MCF 10A (cell line): Measurements from ENCODE around the gene SAMD13. TPM values are rescaled to one million over a fixed set of nuclear protein-coding genes. Genes with fewer than 3 reads are reported as not detected.

Experiments
- BruUV-seq: library from RNA; stranded (reverse); fragments of 400-500 nt; replicated peaks from 2 replicates; lab custom pipeline; 2021; lab: Mats Ljungman, UMichigan
- CTCF ChIA-PET: fragments of 300-600 bp; sonication (Branson Sonifier 250); formaldehyde crosslinking; extraction: SDS; loops from one replicate; lab custom pipeline; 2021; ENCODE audit warnings: antibody characterized with exemption, inconsistent platforms; lab: Yijun Ruan, JAX
- POLR2A ChIA-PET: fragments of 300-600, 350-650 bp; sonication (Branson Sonifier 250); formaldehyde crosslinking; extraction: SDS; loops from one replicate; lab custom pipeline; 2020; ENCODE audit warnings: antibody characterized with exemption, inconsistent platforms; lab: Yijun Ruan, JAX
- DNase-seq: peaks from one replicate; pipeline ENCODE4 v3.0.0-alpha.2; 2018; ENCODE audit not compliant: unreplicated experiment
- H3K27ac Mint-ChIP-seq: one replicate; pipeline ENCODE4 v1.8.0; 2022; ENCODE audit warnings: mild to moderate bottlenecking, low read depth, mixed read lengths; ENCODE audit not compliant: unreplicated experiment
- H3K27me3 Mint-ChIP-seq: one replicate; pipeline ENCODE4 v1.8.0; 2022; ENCODE audit warnings: mixed read lengths; ENCODE audit not compliant: insufficient read depth, unreplicated experiment
- H3K36me3 Mint-ChIP-seq: one replicate; pipeline ENCODE4 v1.8.0; 2022; ENCODE audit warnings: mild to moderate bottlenecking, moderate library complexity, mixed read lengths; ENCODE audit not compliant: insufficient read depth, unreplicated experiment
- H3K4me1 Mint-ChIP-seq: one replicate; pipeline ENCODE4 v1.8.0; 2022; ENCODE audit warnings: mixed read lengths; ENCODE audit not compliant: insufficient read depth, unreplicated experiment
- H3K4me3 Mint-ChIP-seq: one replicate; pipeline ENCODE4 v1.8.0; 2022; ENCODE audit warnings: mild to moderate bottlenecking, moderate library complexity, mixed read lengths; ENCODE audit not compliant: unreplicated experiment
- H3K9me3 Mint-ChIP-seq: one replicate; pipeline ENCODE4 v1.8.0; 2022; ENCODE audit warnings: mixed read lengths; ENCODE audit not compliant: unreplicated experiment
- CTCF ChIP-seq: fragments of 200-600 bp; IDR thresholded peaks from one replicate; pipeline ENCODE4 v1.8.0; 2022; ENCODE audit warnings: antibody characterized with exemption, mild to moderate bottlenecking; ENCODE audit not compliant: unreplicated experiment
- intact Hi-C: fragments of 100-400 bp; cut with micrococcal nuclease; formaldehyde crosslinking; loops from 2 replicates; pipeline ENCODE4 v1.14.1; 2022
- total RNA-seq: library from RNA; stranded (reverse); gene quantifications from 2 replicates; pipeline ENCODE4 v1.2.3, GENCODE V29; 2022

SAMD13 gene
- total RNA-seq, 1 experiment from 2014 or later = 1.3 TPM

- Mint-ChIP-seq H3K4me1 (peaks cover 16% of the 10 kb centered on the region), H3K36me3 (no peaks in the 10 kb centered on the region), H3K27ac (no peak overlapping the region), H3K27me3 (no peaks in the 10 kb centered on the region), H3K4me3 (no peak overlapping the region), H3K9me3 (peaks cover 3% of the 10 kb centered on the region)
- no peak for DNase-seq
- POLR2A ChIA-PET = interaction anchor here (0.7 kb wide), 1 partner anchor 167 kb away, joined by 3 read pairs; no protein-coding TSS in a partner anchor
- TF ChIP-seq CTCF = no peak
- intact Hi-C loops = no loop called here
- CTCF ChIA-PET = interaction anchor here (0.8 kb wide), 1 partner anchor 30 kb away, joined by 3 read pairs; no protein-coding TSS in a partner anchor
- BruUV-seq = no TSS peak
Measured at GRCh38 chr1:84363019-84363418, 61.5 kb downstream of the SAMD13 start.

GRCh38 chr1:84363622-84364021, 62.1 kb downstream of the SAMD13 start:
- no peak for DNase-seq
- ChIA-PET POLR2A (no interaction called here), CTCF (interaction anchor here (0.8 kb wide), 1 partner anchor 30 kb away, joined by 3 read pairs; no protein-coding TSS in a partner anchor)
- H3K4me1 Mint-ChIP-seq = peaks cover 16% of the 10 kb centered on the region
- no peaks in the 10 kb centered on the region for H3K27me3 Mint-ChIP-seq
- TF ChIP-seq CTCF = no peak
- no peaks in the 10 kb centered on the region for H3K9me3 Mint-ChIP-seq
- intact Hi-C loops = no loop called here
- H3K36me3 Mint-ChIP-seq = no peaks in the 10 kb centered on the region
- BruUV-seq = no TSS peak
- no peak overlapping the region for H3K27ac Mint-ChIP-seq
- no peak overlapping the region for H3K4me3 Mint-ChIP-seq

GRCh38 chr1:84365225-84366221, 64.0 kb downstream of the SAMD13 start:
- H3K9me3 Mint-ChIP-seq = no peaks in the 10 kb centered on the region
- H3K27me3 Mint-ChIP-seq = no peaks in the 10 kb centered on the region
- H3K4me3 Mint-ChIP-seq = no peak overlapping the region
- intact Hi-C loops = no loop called here
- H3K27ac Mint-ChIP-seq = no peak overlapping the region
- no peaks in the 10 kb centered on the region for H3K36me3 Mint-ChIP-seq
- ChIA-PET POLR2A (interaction anchor here (1.0 to 1.2 kb wide), 2 partner anchors 36 to 221 kb away, joined by 3 read pairs; partner anchors contain the start of gene PRKACB), CTCF (interaction anchor here (0.6 kb wide), 1 partner anchor 77 kb away, joined by 3 read pairs; no protein-coding TSS in a partner anchor)
- TF ChIP-seq CTCF = no peak
- peaks cover 16% of the 10 kb centered on the region for H3K4me1 Mint-ChIP-seq
- DNase-seq = peak; percentile 90
- no TSS peak for BruUV-seq

- Mint-ChIP-seq H3K36me3 (no peaks in the 10 kb centered on the region), H3K27ac (no peak overlapping the region), H3K9me3 (no peaks in the 10 kb centered on the region), H3K4me1 (peaks cover 14% of the 10 kb centered on the region), H3K4me3 (no peak overlapping the region), H3K27me3 (no peaks in the 10 kb centered on the region)
- intact Hi-C loops = no loop called here
- no peak for DNase-seq
- POLR2A ChIA-PET = no interaction called here
- no TSS peak for BruUV-seq
- CTCF ChIA-PET = interaction anchor here (0.6 to 0.8 kb wide), 2 partner anchors 107 to 223 kb away, joined by 3 to 4 read pairs; partner anchors contain the start of gene PRKACB
- TF ChIP-seq CTCF = no peak
Measured at GRCh38 chr1:84366786-84367185, 65.3 kb downstream of the SAMD13 start.
